Activated T-cell treated with anti-CD3 and anti-CD28 coated beads, Interleukin-2, amount 50 U/mL, for 48 hours (primary cell): ENCODE data around the gene TMEM121.
A peak's percentile ranks its signal among the peaks of the same experiment; 100 is the strongest.
"Not testable (repeated sequence)": the region's sequence is repeated elsewhere in the genome, so short reads cannot be mapped to it uniquely, and the experiment has no call there.

Experiments
- DNase-seq, 2 experiments: peaks; one replicate each; pipeline ENCODE4 v3.0.0-alpha.2; 2020

TMEM121 gene

GRCh38 chr14:105547741-105548169 is 21.4 kb downstream of the TMEM121 start:
- DNase-seq = no peak

DNA sequence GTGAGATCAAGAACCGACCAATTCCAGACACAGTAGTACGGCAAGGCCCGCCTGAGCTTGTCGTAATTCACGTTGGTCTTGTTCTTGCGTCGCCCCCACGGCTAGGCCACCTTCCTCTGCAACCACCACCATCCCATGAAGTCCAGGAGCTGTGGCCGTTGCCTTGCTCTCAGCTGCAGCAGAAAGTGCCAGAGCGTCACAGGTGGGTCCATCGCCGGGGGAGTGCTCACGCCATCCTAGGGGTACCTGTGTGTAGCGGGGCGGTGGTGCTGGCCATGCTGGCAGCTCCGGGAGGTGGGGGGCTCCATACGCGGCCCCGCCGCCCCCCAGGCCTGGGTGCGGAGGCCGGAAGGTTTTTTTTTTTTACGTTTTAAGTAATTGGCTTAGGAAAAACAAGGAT is 23.1 kb downstream of the TMEM121 start:
- DNase-seq = no peak

- no peak for DNase-seq
Observed at GRCh38 chr14:105554022-105554421, 27.6 kb downstream of the TMEM121 start.

DNA sequence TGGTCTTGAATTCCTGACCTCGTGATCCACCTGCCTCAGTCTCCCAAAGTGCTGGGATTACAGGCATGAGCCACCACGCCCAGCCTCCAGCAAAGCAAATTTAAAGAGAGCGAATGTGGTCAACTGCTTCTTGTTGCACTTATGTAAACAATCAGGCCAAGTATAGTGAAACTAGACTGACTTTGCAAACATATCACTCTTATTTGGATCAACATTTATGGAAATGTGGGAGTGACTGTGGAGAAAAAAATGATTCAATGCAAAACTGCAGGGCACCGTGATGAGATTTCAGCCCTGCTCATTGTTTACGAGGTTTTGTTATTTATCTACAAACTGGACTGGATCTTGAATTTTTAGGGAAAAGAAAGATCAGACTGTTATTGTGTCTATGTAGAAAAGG is 28.1 kb downstream of the TMEM121 start:
- DNase-seq = no peak

DNA sequence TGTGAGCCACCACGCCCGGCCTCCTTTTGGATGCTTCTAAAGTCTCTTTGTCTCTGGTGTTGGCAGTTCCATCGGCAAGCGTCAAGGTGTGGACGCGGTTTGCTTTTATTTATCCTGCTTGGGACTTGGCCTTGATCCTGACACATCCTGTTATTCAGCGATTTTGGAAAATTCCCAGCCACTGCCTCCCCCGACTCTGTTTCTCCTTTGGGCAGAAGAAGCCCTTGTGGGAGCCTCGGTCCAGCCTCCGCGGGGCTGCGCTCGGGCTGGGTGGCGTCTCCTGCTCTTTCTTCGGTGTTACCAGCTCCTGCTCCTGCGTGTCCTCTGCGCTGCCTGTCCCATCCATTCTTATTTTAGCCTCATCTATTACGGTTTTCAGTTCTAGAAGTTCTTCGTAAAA is 31.3 kb downstream of the TMEM121 start:
- not testable (repeated sequence) for DNase-seq

DNA sequence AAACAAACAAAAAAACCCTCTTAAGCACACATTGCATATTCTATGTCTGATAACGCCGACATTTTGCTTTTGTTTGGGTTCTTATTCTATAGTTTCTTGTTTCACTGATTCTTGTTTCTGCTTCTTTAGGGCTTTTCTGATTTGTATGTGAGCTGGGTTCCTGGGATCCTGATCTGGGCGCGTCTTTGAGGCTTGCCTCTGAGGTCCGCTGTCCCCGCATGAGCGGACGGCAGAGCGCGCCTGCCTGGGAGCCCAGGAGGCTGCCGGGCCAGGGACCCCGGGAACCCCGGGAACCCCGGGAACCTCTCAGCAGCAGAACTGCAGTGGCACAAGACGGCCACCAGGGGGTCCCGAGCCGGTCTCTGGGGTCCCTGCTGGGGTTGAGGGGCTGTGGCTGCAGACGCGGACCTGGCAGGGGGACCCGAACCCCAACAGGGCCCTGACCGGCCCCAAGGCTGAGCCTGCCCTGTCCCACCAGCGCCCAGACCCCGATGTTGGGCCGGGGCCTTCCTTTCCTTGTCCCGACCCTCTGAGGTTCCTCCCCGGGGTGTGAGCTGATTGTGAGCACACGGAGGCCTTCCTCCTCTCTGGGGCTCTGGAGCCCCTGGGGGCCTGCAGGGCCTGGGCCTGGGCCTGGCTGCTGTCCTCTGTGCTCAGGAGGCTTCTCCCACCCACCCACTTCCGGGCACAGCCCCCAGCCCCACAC is 32.2 kb downstream of the TMEM121 start:
- peak; percentile 29 to 44 for DNase-seq

DNA sequence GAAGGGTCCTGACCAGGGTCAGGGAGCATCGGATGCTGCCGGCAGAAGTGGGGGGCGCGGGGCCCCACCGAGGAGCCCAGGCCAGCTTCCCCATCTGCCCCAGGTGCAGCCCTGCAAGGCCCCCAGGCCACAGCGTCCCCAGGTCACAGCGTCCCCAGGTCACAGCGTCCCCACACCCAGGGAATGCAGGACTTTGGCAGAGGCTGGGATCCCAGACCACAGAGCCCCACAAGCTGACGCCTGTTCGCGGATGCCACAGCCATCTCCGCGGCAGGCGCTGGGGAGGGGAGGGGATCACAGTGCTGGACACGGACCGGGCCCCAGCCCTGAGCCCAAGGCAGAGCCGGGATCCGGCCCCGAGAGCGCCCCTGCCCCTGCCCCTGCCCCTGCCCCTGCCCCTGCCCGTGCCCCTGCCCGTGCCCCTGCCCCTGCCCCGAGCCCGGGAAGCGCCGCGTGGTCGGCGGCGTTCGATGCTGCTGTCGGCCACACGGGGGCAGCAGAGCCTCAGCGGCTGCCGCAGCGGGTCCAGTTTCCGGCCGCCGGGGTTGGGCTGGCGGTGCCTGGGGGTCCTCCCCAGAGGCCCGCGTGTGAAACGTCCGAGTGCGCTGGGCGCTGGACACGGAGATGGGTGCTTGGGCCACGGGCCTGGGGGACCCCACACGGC is 33.1 kb downstream of the TMEM121 start:
- not testable (repeated sequence) for DNase-seq

GRCh38 chr14:105560048-105560669 is 33.8 kb downstream of the TMEM121 start:
- DNase-seq = not testable (repeated sequence)

- DNase-seq = not testable (repeated sequence)
Observed at GRCh38 chr14:105561345-105561744, 35.0 kb downstream of the TMEM121 start.

GRCh38 chr14:105562713-105563346 is 36.4 kb downstream of the TMEM121 start:
- DNase-seq = no peak

GRCh38 chr14:105563347-105563737 is 37.0 kb downstream of the TMEM121 start:
- no peak for DNase-seq

DNA sequence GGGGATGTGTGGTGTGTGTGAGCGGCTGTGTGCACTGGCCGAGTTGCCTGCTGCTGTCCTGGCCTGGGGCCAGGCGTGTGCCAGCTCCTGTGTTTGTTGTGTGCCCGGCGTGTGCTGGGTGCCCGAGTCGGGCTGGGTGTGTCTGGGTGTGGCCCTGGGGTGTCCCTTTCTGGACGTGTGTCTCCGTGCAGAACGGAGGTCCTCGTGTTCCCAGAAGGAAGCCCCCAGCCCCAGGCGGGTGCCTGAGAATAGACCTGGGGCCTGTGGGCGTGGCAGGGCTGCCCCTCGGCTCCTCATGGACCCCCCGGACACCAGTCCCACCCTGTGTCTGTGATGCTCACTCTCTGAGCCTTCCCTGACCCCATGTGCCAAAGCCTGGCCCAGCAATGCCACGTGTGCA is 38.2 kb downstream of the TMEM121 start:
- DNase-seq = not testable (repeated sequence)

- DNase-seq = not testable (repeated sequence)
Observed at GRCh38 chr14:105565185-105565919, 39.0 kb downstream of the TMEM121 start.

GRCh38 chr14:105566248-105567163 is 40.1 kb downstream of the TMEM121 start:
- not testable (repeated sequence) for DNase-seq

GRCh38 chr14:105567164-105568103 is 41.1 kb downstream of the TMEM121 start:
- not testable (repeated sequence) for DNase-seq

- DNase-seq = not testable (repeated sequence)
Observed at GRCh38 chr14:105568140-105568843, 41.9 kb downstream of the TMEM121 start.

DNA sequence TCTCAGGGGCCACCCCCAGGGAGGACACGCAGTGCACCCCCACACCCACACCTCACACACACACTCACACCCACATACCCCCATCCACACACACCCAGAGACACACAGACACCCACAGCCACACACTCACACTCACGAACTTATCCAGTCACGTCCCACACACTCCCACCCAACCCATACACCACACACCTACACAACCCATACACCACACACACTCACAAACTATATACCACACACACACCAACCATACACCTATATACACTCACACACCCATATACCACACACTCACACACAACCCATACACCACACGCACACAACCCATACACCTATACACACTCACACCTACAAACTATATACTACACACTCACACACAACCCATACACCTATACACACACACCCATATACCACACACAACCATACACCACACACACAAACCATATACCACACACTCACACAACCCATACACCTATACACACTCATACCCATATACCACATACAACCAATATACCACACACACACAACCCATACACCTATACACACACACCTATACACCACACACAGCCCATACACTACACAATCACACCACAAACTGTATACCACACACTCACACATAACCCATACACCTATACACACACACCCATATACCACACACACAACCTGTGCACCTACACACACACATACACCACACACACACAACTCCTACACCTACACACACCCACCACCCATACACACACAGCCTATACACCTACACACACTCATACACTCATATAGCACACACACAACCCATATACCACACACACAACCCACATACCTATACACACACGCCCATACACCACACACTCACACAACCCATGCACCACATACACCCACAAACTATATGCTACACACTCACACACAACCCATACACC is 42.7 kb downstream of the TMEM121 start:
- no peak for DNase-seq

GRCh38 chr14:105570482-105570881 is 44.1 kb downstream of the TMEM121 start:
- peak in 1 of 2 experiments; percentile 1 for DNase-seq
